K562 (cell line): ENCODE results near the gene BCL3. TPM values are rescaled to one million over a fixed set of nuclear protein-coding genes. Genes with fewer than 3 reads are reported as not detected.

Experiments used
- EGR1 ChIP-seq: fragments of 450-650 bp; conservative IDR thresholded peaks from 2 replicates; pipeline ENCODE4 v1.6.1; 2017; ENCODE audit warnings: mild to moderate bottlenecking
- GABPB1 ChIP-seq: sonication (generic); formaldehyde crosslinking; IDR thresholded peaks from 2 replicates; pipeline ENCODE4 v1.8.0; 2022; ENCODE audit warnings: mild to moderate bottlenecking, missing genetic modification reagents
- HDAC2 ChIP-seq: fragments of 450-650 bp; IDR thresholded peaks from 2 replicates; pipeline ENCODE4 v1.6.1; 2016; ENCODE audit warnings: mild to moderate bottlenecking
- SRF ChIP-seq, 2 experiments: fragments of 250-450, 450-650 bp in 1 of 2; sonication (Bioruptor Pico) in 1 of 2; sonication (generic) in 1 of 2; formaldehyde crosslinking; IDR thresholded peaks; 2 replicates each; pipeline versions ENCODE4 v1.5.0 to v1.5.1; 2020 to 2022; ENCODE audit warnings: mild to moderate bottlenecking in 1 of 2, missing genetic modification reagents in 1 of 2
- ZBTB7A ChIP-seq: IDR thresholded peaks from 2 replicates; pipeline ENCODE4 v1.6.1; 2011; ENCODE audit warnings: low read depth, mild to moderate bottlenecking, low read length, moderate library complexity, borderline replicate concordance; ENCODE audit not compliant: control insufficient read depth
- ZFX ChIP-seq: sonication (generic); formaldehyde crosslinking; IDR thresholded peaks from 2 replicates; pipeline ENCODE4 v1.8.0; 2022; ENCODE audit warnings: mild to moderate bottlenecking, missing genetic modification reagents, moderate library complexity
- ZNF584 ChIP-seq: fragments of 200-800 bp; sonication (Bioruptor generic); IDR thresholded peaks from 2 replicates; pipeline ENCODE4 v1.6.1; 2016; ENCODE audit warnings: low read depth, mild to moderate bottlenecking, missing genetic modification characterization, missing compliant biosample characterization
- polyA plus RNA-seq, 8 experiments: library from polyadenylated mRNA; depleted of rRNA in 4 of 8; stranded (reverse) in 5 of 8; unstranded in 3 of 8; fragments of >200 nt; fragmentation: Nextera tagmentation in 2 of 8; fragmentation: Illumina TruSeq in 1 of 8; extraction: Ambion mirVana in 2 of 8; extraction: Trizol in 1 of 8; gene quantifications; 2 replicates each; pipeline versions ENCODE4 v1.2.1 to v1.2.3, GENCODE V29; 2011 to 2014; ENCODE audit warnings: inconsistent platforms in 1 of 8, missing spikeins in 1 of 8
- total RNA-seq, 7 experiments: library from RNA; depleted of rRNA in 6 of 7; stranded (reverse); fragments of >200 nt in 6 of 7; fragmentation: Illumina TruSeq in 2 of 7; extraction: Trizol in 2 of 7; gene quantifications; 2 replicates each; pipeline versions ENCODE4 v1.2.1 to v1.2.3, GENCODE V29; 2011 to 2021; ENCODE audit warnings: low replicate concordance in 1 of 7
- TF ChIP-seq, protein P1 (sequence below), 2 experiments: IDR thresholded peaks; 2 replicates each; pipeline ENCODE4 v1.6.1; 2011; ENCODE audit warnings: borderline replicate concordance in 1 of 2, control low read depth in 1 of 2, low read depth in 1 of 2, low read length in 1 of 2, mild to moderate bottlenecking in 1 of 2, mixed read lengths in 1 of 2, moderate library complexity in 1 of 2; ENCODE audit not compliant: insufficient read depth in 1 of 2, insufficient read length in 1 of 2, poor library complexity in 1 of 2, severe bottlenecking in 1 of 2; ENCODE audit errors: extremely low read depth in 1 of 2

Gene BCL3
- total and polyA plus RNA-seq, 9 of the 15 experiments (the other 6 are each of a cell fraction or from before 2014, with no cell fraction given) = 0.03 to 2.4 (median 0.50) TPM; not detected in 1

- TF ChIP-seq, protein P1, sequence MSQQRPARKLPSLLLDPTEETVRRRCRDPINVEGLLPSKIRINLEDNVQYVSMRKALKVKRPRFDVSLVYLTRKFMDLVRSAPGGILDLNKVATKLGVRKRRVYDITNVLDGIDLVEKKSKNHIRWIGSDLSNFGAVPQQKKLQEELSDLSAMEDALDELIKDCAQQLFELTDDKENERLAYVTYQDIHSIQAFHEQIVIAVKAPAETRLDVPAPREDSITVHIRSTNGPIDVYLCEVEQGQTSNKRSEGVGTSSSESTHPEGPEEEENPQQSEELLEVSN (IDR thresholded peaks at IDR 0.05; ENCODE audit: borderline replicate concordance in 1 of 2, extremely low read depth in 1 of 2, insufficient read depth in 1 of 2, insufficient read length in 1 of 2, low read depth in 1 of 2, low read length in 1 of 2, poor library complexity in 1 of 2, severe bottlenecking in 1 of 2) = peak in 1 of 2 experiments; percentile 11
- TF ChIP-seq ZNF584 (CRISPR knock-in tag) = no peak
- no peak; the same call in 1 of the 2 replicates for TF ChIP-seq ZFX
- peak; percentile 64 for TF ChIP-seq HDAC2
- 0 out of 2 replicates have a peak, but pooled peaks have one; percentile 17 for TF ChIP-seq EGR1
- TF ChIP-seq ZBTB7A = peak; percentile 96
- peak in 1 of 2 experiments; percentile 37; a peak in 1 of 4 replicates for TF ChIP-seq SRF (CRISPR knock-in tag; IDR thresholded peaks at IDR 0.05)
- peak; percentile 39; the same call in 1 of the 2 replicates for TF ChIP-seq GABPB1 (CRISPR knock-in tag)
Measured at GRCh38 chr19:44746946-44747738, 1.4 kb upstream of the BCL3 start (continued).
